ENCODE results near the gene XNDC1N.

XNDC1N gene

DNA sequence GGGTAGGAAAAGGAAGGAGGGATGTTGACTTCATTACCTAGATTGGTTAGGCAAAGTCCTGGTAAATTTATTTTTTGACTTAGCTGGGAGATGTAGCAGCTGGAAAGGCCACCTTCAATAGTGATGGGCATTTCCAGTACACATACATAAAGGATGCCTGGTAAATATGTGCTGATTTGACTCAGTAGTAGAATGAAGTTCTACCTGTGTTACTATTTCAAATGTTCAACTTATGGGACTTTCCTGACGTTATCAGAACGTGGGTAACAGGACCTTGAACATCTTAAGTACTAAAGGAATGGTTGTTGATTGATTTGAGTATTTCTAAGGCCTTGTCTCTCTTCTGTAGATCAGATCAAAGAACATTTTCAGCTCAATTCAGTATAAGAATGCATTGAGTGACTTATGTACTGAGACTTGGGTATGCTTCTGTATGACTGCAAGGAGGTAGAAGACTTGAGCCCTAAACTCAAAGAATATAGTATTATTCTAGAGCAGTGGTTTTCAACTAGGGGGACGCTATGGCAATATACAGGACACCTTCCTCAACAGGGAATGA is 27.6 kb upstream of the XNDC1N start:
- Histone ChIP-seq H3K27ac (ENCODE audit: low read length, poor library complexity, severe bottlenecking) (no peak overlapping the region), H3K9me3 (ENCODE audit: control insufficient read depth, low read length) (no peaks in the 10 kb centered on the region)

GRCh38 chr11:71951741-71952310 is 23.4 kb upstream of the XNDC1N start:
- H2AFZ ChIP-seq (ENCODE audit: low read depth, low read length): no peak overlapping the region
- no peak overlapping the region for H3K4ac ChIP-seq (ENCODE audit: low read depth in 1 of 2, low read length in 2 of 2)
- WGBS: 80% methylated on average over 3 of the region's 4 CpGs
- H3K36me3 ChIP-seq (ENCODE audit: control insufficient read depth in 1 of 2, insufficient read depth in 2 of 2, low read depth in 1 of 2, low read length in 2 of 2): peaks cover 0 to 5% of the 10 kb centered on the region in 2 experiments
- H3K4me2 ChIP-seq (ENCODE audit: low read length, poor library complexity, severe bottlenecking): no peak overlapping the region
- no peak overlapping the region for H3K9ac ChIP-seq (ENCODE audit: low read length)
- no peak overlapping the region for H2BK15ac ChIP-seq (ENCODE audit: low read depth, poor library complexity, severe bottlenecking)
- no peaks in the 10 kb centered on the region for H3K9me3 ChIP-seq (ENCODE audit: control insufficient read depth, low read length)
- no peak overlapping the region for H3K23ac ChIP-seq (ENCODE audit: low read length in 2 of 2)
- no peak overlapping the region for H3K14ac ChIP-seq (ENCODE audit: low read length in 2 of 2)
- no peak overlapping the region for H3K4me3 ChIP-seq (ENCODE audit: insufficient read depth in 1 of 2, low read depth in 1 of 2, low read length in 2 of 2)
- H3K4me1 ChIP-seq (ENCODE audit: control insufficient read depth, insufficient read depth, low read depth, low read length): peaks cover 9% of the 10 kb centered on the region
- no peak overlapping the region for H2AK5ac ChIP-seq (ENCODE audit: low read length, severe bottlenecking)
- no peaks in the 10 kb centered on the region for H3K27me3 ChIP-seq (ENCODE audit: control insufficient read depth in 1 of 2, insufficient read depth in 1 of 2, low read length in 2 of 2)
- H3K18ac ChIP-seq (ENCODE audit: low read depth in 1 of 2, low read length in 2 of 2): no peak overlapping the region
- DNase-seq: no peak
- H2BK12ac ChIP-seq (ENCODE audit: low read length in 2 of 2): no peak overlapping the region
- H2BK120ac ChIP-seq (ENCODE audit: low read depth, low read length): no peak overlapping the region
- H3K79me1 ChIP-seq (replicated peaks; ENCODE audit: low read length, poor library complexity, severe bottlenecking): peaks cover 20% of the 10 kb centered on the region
- H2BK5ac ChIP-seq (ENCODE audit: low read depth, low read length, poor library complexity, severe bottlenecking): no peak overlapping the region
- H3K27ac ChIP-seq (ENCODE audit: low read length, poor library complexity, severe bottlenecking): no peak overlapping the region
- H4K91ac ChIP-seq (ENCODE audit: low read length): no peak overlapping the region
- H4K8ac ChIP-seq (ENCODE audit: low read length): no peak overlapping the region

More for the DNA sequence above, 27.6 kb upstream of the XNDC1N start:
- H3K14ac ChIP-seq (ENCODE audit: low read length in 2 of 2): no peak overlapping the region
- peaks cover 20% of the 10 kb centered on the region for H3K79me1 ChIP-seq (replicated peaks; ENCODE audit: low read length, poor library complexity, severe bottlenecking)
- H3K4me2 ChIP-seq (ENCODE audit: low read length, poor library complexity, severe bottlenecking): no peak overlapping the region
- H3K4me3 ChIP-seq (ENCODE audit: insufficient read depth in 1 of 2, low read depth in 1 of 2, low read length in 2 of 2): no peak overlapping the region
- no peak overlapping the region for H2AFZ ChIP-seq (ENCODE audit: low read depth, low read length)
- no peak overlapping the region for H4K91ac ChIP-seq (ENCODE audit: low read length)
- no peak for DNase-seq
- no peak overlapping the region for H3K4ac ChIP-seq (ENCODE audit: low read depth in 1 of 2, low read length in 2 of 2)
- no peak overlapping the region for H2BK5ac ChIP-seq (ENCODE audit: low read depth, low read length, poor library complexity, severe bottlenecking)
- H2BK15ac ChIP-seq (ENCODE audit: low read depth, poor library complexity, severe bottlenecking): no peak overlapping the region
- no peak overlapping the region for H3K18ac ChIP-seq (ENCODE audit: low read depth in 1 of 2, low read length in 2 of 2)
- no peak overlapping the region for H4K8ac ChIP-seq (ENCODE audit: low read length)
- peaks cover 10% of the 10 kb centered on the region for H3K4me1 ChIP-seq (ENCODE audit: control insufficient read depth, insufficient read depth, low read depth, low read length)
- 67% methylated on average over 3 of the region's 3 CpGs for WGBS
- H2BK120ac ChIP-seq (ENCODE audit: low read depth, low read length): no peak overlapping the region
- no peak overlapping the region for H3K23ac ChIP-seq (ENCODE audit: low read length in 2 of 2)
- no peak overlapping the region for H2AK5ac ChIP-seq (ENCODE audit: low read length, severe bottlenecking)
- no peaks in the 10 kb centered on the region for H3K27me3 ChIP-seq (ENCODE audit: control insufficient read depth in 1 of 2, insufficient read depth in 1 of 2, low read length in 2 of 2)
- no peak overlapping the region for H3K9ac ChIP-seq (ENCODE audit: low read length)
- peaks cover 5 to 12% of the 10 kb centered on the region in 2 experiments for H3K36me3 ChIP-seq (ENCODE audit: control insufficient read depth in 1 of 2, insufficient read depth in 2 of 2, low read depth in 1 of 2, low read length in 2 of 2)
- no peak overlapping the region for H2BK12ac ChIP-seq (ENCODE audit: low read length in 2 of 2)

GRCh38 chr11:71949034-71949433 is 20.6 kb upstream of the XNDC1N start:
- H3K79me1 ChIP-seq (replicated peaks; ENCODE audit: low read length, poor library complexity, severe bottlenecking): peaks cover 12% of the 10 kb centered on the region
- H2BK5ac ChIP-seq (ENCODE audit: low read depth, low read length, poor library complexity, severe bottlenecking): no peak overlapping the region
- H3K27ac ChIP-seq (ENCODE audit: low read length, poor library complexity, severe bottlenecking): no peak overlapping the region
- no peak overlapping the region for H3K23ac ChIP-seq (ENCODE audit: low read length in 2 of 2)
- H4K8ac ChIP-seq (ENCODE audit: low read length): no peak overlapping the region
- no peak overlapping the region for H2BK12ac ChIP-seq (ENCODE audit: low read length in 2 of 2)
- no peak for DNase-seq
- no peaks in the 10 kb centered on the region for H3K9me3 ChIP-seq (ENCODE audit: control insufficient read depth, low read length)
- peaks cover 5% of the 10 kb centered on the region in 2 experiments for H3K36me3 ChIP-seq (ENCODE audit: control insufficient read depth in 1 of 2, insufficient read depth in 2 of 2, low read depth in 1 of 2, low read length in 2 of 2)
- H3K18ac ChIP-seq (ENCODE audit: low read depth in 1 of 2, low read length in 2 of 2): no peak overlapping the region
- no peak overlapping the region for H2BK120ac ChIP-seq (ENCODE audit: low read depth, low read length)
- no peak overlapping the region for H4K91ac ChIP-seq (ENCODE audit: low read length)
- H3K14ac ChIP-seq (ENCODE audit: low read length in 2 of 2): no peak overlapping the region
- H3K27me3 ChIP-seq (ENCODE audit: control insufficient read depth in 1 of 2, insufficient read depth in 1 of 2, low read length in 2 of 2): no peaks in the 10 kb centered on the region
- H3K4ac ChIP-seq (ENCODE audit: low read depth in 1 of 2, low read length in 2 of 2): no peak overlapping the region
- H3K4me2 ChIP-seq (ENCODE audit: low read length, poor library complexity, severe bottlenecking): no peak overlapping the region
- H2BK15ac ChIP-seq (ENCODE audit: low read depth, poor library complexity, severe bottlenecking): no peak overlapping the region
- no peak overlapping the region for H2AK5ac ChIP-seq (ENCODE audit: low read length, severe bottlenecking)
- no peak overlapping the region for H2AFZ ChIP-seq (ENCODE audit: low read depth, low read length)
- peaks cover 12% of the 10 kb centered on the region for H3K4me1 ChIP-seq (ENCODE audit: control insufficient read depth, insufficient read depth, low read depth, low read length)
- H3K4me3 ChIP-seq (ENCODE audit: insufficient read depth in 1 of 2, low read depth in 1 of 2, low read length in 2 of 2): no peak overlapping the region
- no peak overlapping the region for H3K9ac ChIP-seq (ENCODE audit: low read length)
- 90% methylated on average over 6 of the region's 6 CpGs for WGBS

DNA sequence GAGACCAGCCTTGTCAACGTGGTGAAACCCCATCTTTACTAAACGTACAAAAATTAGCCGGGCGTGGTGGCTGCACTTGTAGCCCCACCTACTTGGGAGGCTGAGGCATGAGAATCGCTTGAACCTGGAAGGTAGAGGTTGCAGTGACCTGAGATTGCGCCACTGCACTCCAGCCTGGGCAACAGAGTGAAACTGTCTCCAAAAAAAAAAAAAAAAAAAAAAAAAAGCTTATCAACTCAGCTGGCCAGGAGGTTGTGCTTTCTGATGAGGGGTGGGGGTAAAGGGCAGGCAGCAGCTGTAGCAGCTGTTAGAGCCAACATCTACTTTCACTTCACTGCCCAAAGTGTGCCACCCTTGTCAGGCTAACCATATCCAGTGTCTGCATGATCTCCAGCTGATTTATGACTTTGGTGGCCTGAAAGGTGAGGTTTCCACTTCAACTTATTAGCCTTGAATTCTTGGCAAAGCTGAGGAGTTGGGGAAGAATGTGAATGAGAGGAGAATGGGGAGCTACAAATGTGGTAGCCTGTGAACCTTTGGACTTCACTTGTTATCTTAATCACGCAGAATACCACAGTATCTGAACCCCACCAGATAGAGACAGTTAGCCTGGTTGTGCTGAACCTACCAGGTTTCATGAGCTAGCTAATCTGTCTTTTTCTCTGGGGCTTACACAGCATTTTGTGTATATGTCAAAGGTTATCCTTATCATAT is 20.1 kb upstream of the XNDC1N start:
- DNase-seq: peak; percentile 18
- WGBS: 98% methylated on average over 5 of the region's 7 CpGs
- no peak overlapping the region for H4K91ac ChIP-seq (ENCODE audit: low read length)

More for the DNA sequence above, 20.1 kb upstream of the XNDC1N start:
- H2AFZ ChIP-seq (ENCODE audit: low read depth, low read length): no peak overlapping the region
- H2AK5ac ChIP-seq (ENCODE audit: low read length, severe bottlenecking): peak overlapping the region; percentile 28
- no peak overlapping the region for H2BK15ac ChIP-seq (ENCODE audit: low read depth, poor library complexity, severe bottlenecking)
- H2BK12ac ChIP-seq (ENCODE audit: low read length in 2 of 2): no peak overlapping the region
- H2BK120ac ChIP-seq (ENCODE audit: low read depth, low read length): no peak overlapping the region
- H3K79me1 ChIP-seq (replicated peaks; ENCODE audit: low read length, poor library complexity, severe bottlenecking): peaks cover 12% of the 10 kb centered on the region
- H3K27ac ChIP-seq (ENCODE audit: low read length, poor library complexity, severe bottlenecking): peak overlapping the region; percentile 19
- H3K4me3 ChIP-seq (ENCODE audit: insufficient read depth in 1 of 2, low read depth in 1 of 2, low read length in 2 of 2): no peak overlapping the region
- no peaks in the 10 kb centered on the region for H3K9me3 ChIP-seq (ENCODE audit: control insufficient read depth, low read length)
- H2BK5ac ChIP-seq (ENCODE audit: low read depth, low read length, poor library complexity, severe bottlenecking): no peak overlapping the region
- no peak overlapping the region for H3K9ac ChIP-seq (ENCODE audit: low read length)
- H3K4ac ChIP-seq (ENCODE audit: low read depth in 1 of 2, low read length in 2 of 2): no peak overlapping the region
- no peak overlapping the region for H4K8ac ChIP-seq (ENCODE audit: low read length)
- H3K4me1 ChIP-seq (ENCODE audit: control insufficient read depth, insufficient read depth, low read depth, low read length): peaks cover 12% of the 10 kb centered on the region
- peaks cover 5% of the 10 kb centered on the region in 2 experiments for H3K36me3 ChIP-seq (ENCODE audit: control insufficient read depth in 1 of 2, insufficient read depth in 2 of 2, low read depth in 1 of 2, low read length in 2 of 2)
- H3K18ac ChIP-seq (ENCODE audit: low read depth in 1 of 2, low read length in 2 of 2): no peak overlapping the region
- H3K27me3 ChIP-seq (ENCODE audit: control insufficient read depth in 1 of 2, insufficient read depth in 1 of 2, low read length in 2 of 2): no peaks in the 10 kb centered on the region
- no peak overlapping the region for H3K4me2 ChIP-seq (ENCODE audit: low read length, poor library complexity, severe bottlenecking)
- H3K14ac ChIP-seq (ENCODE audit: low read length in 2 of 2): no peak overlapping the region
- H3K23ac ChIP-seq (ENCODE audit: low read length in 2 of 2): no peak overlapping the region
